IMR-90 (cell line): ENCODE results near the gene YPEL2. TPM values are rescaled to one million over a fixed set of nuclear protein-coding genes. Genes with fewer than 3 reads are reported as not detected.
"Not testable (repeated sequence)": the region's sequence is repeated elsewhere in the genome, so short reads cannot be mapped to it uniquely, and the experiment has no call there.

Source experiments
- ATAC-seq: fragments of 200-7000 bp; cut with Tn5 transposase; 2 replicates; pipeline ENCODE4 v1.9.1; 2020; ENCODE audit warnings: low read depth, mild to moderate bottlenecking, moderate library complexity
- BruUV-seq: library from RNA; stranded (reverse); fragments of 400-500 nt; replicated peaks from 2 replicates; lab custom pipeline; 2021; lab: Mats Ljungman, UMichigan
- CTCF ChIA-PET: fragments of 300-600 bp; formaldehyde crosslinking; extraction: SDS; loops from one replicate; lab custom pipeline; 2021; ENCODE audit warnings: antibody characterized with exemption; lab: Yijun Ruan, JAX
- POLR2A ChIA-PET: fragments of 300-600 bp; sonication (Branson Sonifier 250); formaldehyde crosslinking; loops from one replicate; lab custom pipeline; 2022; ENCODE audit warnings: antibody characterized with exemption; ENCODE audit not compliant: unreplicated experiment; lab: Charles Lee
- DNase-seq: peaks from one replicate; pipeline ENCODE4 v3.0.0; 2013
- H2AFZ ChIP-seq: replicated peaks from 2 replicates; pipeline ENCODE3; 2013; ENCODE audit warnings: low read length, mild to moderate bottlenecking; ENCODE audit not compliant: poor library complexity
- H2AK5ac ChIP-seq: 2 replicates; pipeline ENCODE4 v1.6.1; 2013; ENCODE audit warnings: low read depth, low read length, inconsistent platforms
- H2AK9ac ChIP-seq: replicated peaks from 2 replicates; pipeline ENCODE3; 2013; ENCODE audit warnings: mild to moderate bottlenecking, low read depth, low read length, moderate library complexity; ENCODE audit not compliant: poor library complexity
- H2BK120ac ChIP-seq: 2 replicates; pipeline ENCODE4 v1.6.1; 2013; ENCODE audit warnings: low read depth, low read length, inconsistent platforms
- H2BK15ac ChIP-seq: 3 replicates; pipeline ENCODE4 v1.6.1; 2013; ENCODE audit warnings: low read depth, low read length, inconsistent platforms
- H2BK20ac ChIP-seq: 2 replicates; pipeline ENCODE4 v1.6.1; 2013; ENCODE audit warnings: low read depth, mild to moderate bottlenecking, inconsistent platforms, low read length, moderate library complexity
- H2BK5ac ChIP-seq: 2 replicates; pipeline ENCODE4 v1.6.1; 2013; ENCODE audit warnings: mild to moderate bottlenecking, low read depth, low read length, inconsistent platforms; ENCODE audit not compliant: poor library complexity, severe bottlenecking
- H3K14ac ChIP-seq: replicated peaks from 2 replicates; pipeline ENCODE4 v1.6.1; 2013; ENCODE audit warnings: low read depth, low read length, inconsistent platforms
- H3K18ac ChIP-seq: 2 replicates; pipeline ENCODE4 v1.6.1; 2013; ENCODE audit warnings: low read depth, low read length, control low read depth
- H3K23ac ChIP-seq: 2 replicates; pipeline ENCODE4 v1.6.1; 2013; ENCODE audit warnings: low read depth, low read length, inconsistent platforms
- H3K27ac ChIP-seq: 2 replicates; pipeline ENCODE4 v1.5.1; 2013; ENCODE audit warnings: mild to moderate bottlenecking, control low read depth, low read length; ENCODE audit not compliant: insufficient read depth
- H3K27me3 ChIP-seq: 2 replicates; pipeline ENCODE4 v1.6.1; 2013; ENCODE audit warnings: low read length; ENCODE audit not compliant: control insufficient read depth, insufficient read depth
- H3K36me3 ChIP-seq: 2 replicates; pipeline ENCODE4 v1.6.1; 2013; ENCODE audit warnings: low read length, mixed read lengths; ENCODE audit not compliant: control insufficient read depth, insufficient read depth
- H3K4ac ChIP-seq: 2 replicates; pipeline ENCODE4 v1.6.1; 2013; ENCODE audit warnings: low read depth, low read length, inconsistent platforms
- H3K4me1 ChIP-seq: 2 replicates; pipeline ENCODE4 v1.6.1; 2013; ENCODE audit warnings: low read length, mixed read lengths; ENCODE audit not compliant: control insufficient read depth, insufficient read depth
- H3K4me2 ChIP-seq: 2 replicates; pipeline ENCODE4 v1.6.1; 2013; ENCODE audit warnings: low read depth, mild to moderate bottlenecking, control low read depth, low read length, moderate library complexity
- H3K4me3 ChIP-seq: 2 replicates; pipeline ENCODE4 v1.5.1; 2013; ENCODE audit warnings: low read depth, mild to moderate bottlenecking, control low read depth, low read length, moderate library complexity; ENCODE audit not compliant: insufficient read depth
- H3K56ac ChIP-seq: 2 replicates; pipeline ENCODE4 v1.6.1; 2013; ENCODE audit warnings: low read length, inconsistent platforms; ENCODE audit not compliant: insufficient read depth; ENCODE audit errors: extremely low read depth
- H3K79me1 ChIP-seq, 2 experiments: 2 replicates each; pipeline ENCODE4 v1.6.1; 2013; ENCODE audit warnings: low read length in 2 of 2, inconsistent platforms in 1 of 2, low read depth in 1 of 2
- H3K9ac ChIP-seq: 2 replicates; pipeline ENCODE4 v1.6.1; 2013; ENCODE audit warnings: low read depth, low read length, control low read depth
- H3K9me1 ChIP-seq: 2 replicates; pipeline ENCODE4 v1.6.1; 2013; ENCODE audit warnings: low read length, inconsistent platforms; ENCODE audit not compliant: insufficient read depth
- H3K9me3 ChIP-seq: 2 replicates; pipeline ENCODE4 v1.6.1; 2013; ENCODE audit warnings: low read length; ENCODE audit not compliant: control insufficient read depth, insufficient read depth
- H4K20me1 ChIP-seq: 2 replicates; pipeline ENCODE4 v1.6.1; 2013; ENCODE audit warnings: low read length, inconsistent platforms; ENCODE audit not compliant: insufficient read depth
- H4K5ac ChIP-seq: 2 replicates; pipeline ENCODE4 v1.6.1; 2013; ENCODE audit warnings: mild to moderate bottlenecking, low read depth, low read length, control low read depth
- H4K8ac ChIP-seq, 2 experiments: 2 replicates each; pipeline ENCODE4 v1.6.1; 2013; ENCODE audit warnings: low read depth in 2 of 2, low read length in 2 of 2, control low read depth in 1 of 2, inconsistent platforms in 1 of 2
- H4K91ac ChIP-seq: 2 replicates; pipeline ENCODE4 v1.6.1; 2013; ENCODE audit warnings: low read depth, low read length, inconsistent platforms; ENCODE audit not compliant: insufficient read depth
- CEBPB ChIP-seq: IDR thresholded peaks from 2 replicates; pipeline ENCODE4 v1.6.1; 2012; ENCODE audit warnings: low read depth, low read length, improper control_type of control experiment
- whole genome bisulfite sequencing, 2 experiments: methylation state at CpG; one replicate each; pipeline versions ENCODE4 v1.1.5 to v1.1.7; 2013; ENCODE audit warnings: missing lambda C conversion rate in 2 of 2; ENCODE audit not compliant: insufficient read length in 1 of 2; ENCODE audit errors: extremely low coverage in 2 of 2; 5-methylcytosine and 5-hydroxymethylcytosine counted together
- dilution Hi-C: fragments of 300-500 bp; cut with HindIII; formaldehyde crosslinking; loops from one replicate; pipeline ENCODE4 v1.14.3; 2018; ENCODE audit warnings: low sequenced_read_pairs; ENCODE audit not compliant: unreplicated experiment
- in situ Hi-C: fragments of 300-500 bp; cut with MboI; formaldehyde crosslinking; loops from 3 replicates; pipeline ENCODE4 v1.14.3; 2019; ENCODE audit warnings: low sequenced_read_pairs, inconsistent platforms, mixed read lengths
- intact Hi-C: fragments of 100-400 bp; cut with micrococcal nuclease; formaldehyde crosslinking; loops from 2 replicates; pipeline ENCODE4 v1.10.0; 2022
- polyA plus RNA-seq, 3 experiments: library from polyadenylated mRNA; depleted of rRNA; stranded (reverse); fragments of >200 nt; gene quantifications; 2 replicates each; pipeline ENCODE4 v1.2.3, GENCODE V29; 2012; ENCODE audit warnings: low replicate concordance in 1 of 3
- total RNA-seq: library from RNA; depleted of rRNA; stranded (reverse); fragments of >200 nt; gene quantifications from 2 replicates; pipeline ENCODE4 v1.2.3, GENCODE V29; 2012

The YPEL2 gene
- total and polyA plus RNA-seq, 2 of the 4 experiments (the other 2 are of a cell fraction): 2.3 to 3.4 TPM

GRCh38 chr17:59393742-59394410 lies 62.4 kb downstream of the YPEL2 start:
- H2BK15ac ChIP-seq, H3K9ac ChIP-seq, H3K4ac ChIP-seq, DNase-seq, H2AFZ ChIP-seq, H2BK120ac ChIP-seq, H3K4me1 ChIP-seq, H3K4me2 ChIP-seq, dilution Hi-C loops, POLR2A ChIA-PET, H3K9me3 ChIP-seq, H3K4me3 ChIP-seq, H3K27ac ChIP-seq, H2AK9ac ChIP-seq, H2BK5ac ChIP-seq, BruUV-seq, ATAC-seq, H4K91ac ChIP-seq, H4K8ac ChIP-seq, intact Hi-C loops, CTCF ChIA-PET, H2BK20ac ChIP-seq, H4K5ac ChIP-seq, H3K14ac ChIP-seq, H2AK5ac ChIP-seq, in situ Hi-C loops, H3K79me1 ChIP-seq, H3K56ac ChIP-seq, H4K20me1 ChIP-seq, H3K18ac ChIP-seq, H3K27me3 ChIP-seq, H3K23ac ChIP-seq, H3K9me1 ChIP-seq, H3K36me3 ChIP-seq: not testable (repeated sequence)
- WGBS, 2 experiments: no CpG with 5 or more reads among the region's 35 CpGs
- TF ChIP-seq CEBPB: peak; percentile 40
